K562 (cell line): Measurements from ENCODE around the gene MRPS26. TPM values are rescaled to one million over a fixed set of nuclear protein-coding genes. Genes with fewer than 3 reads are reported as not detected.

Experiments
- GABPA ChIP-seq: fragments of 200-800 bp; sonication (Bioruptor generic); conservative IDR thresholded peaks from 2 replicates; pipeline ENCODE4 v1.6.1; 2016; ENCODE audit warnings: low read depth, missing genetic modification characterization, missing compliant biosample characterization
- IFI16 ChIP-seq: fragments of 250-450 bp; sonication (Bioruptor Pico); IDR thresholded peaks from 2 replicates; pipeline ENCODE4 v2.1.2; 2022; ENCODE audit warnings: mild to moderate bottlenecking, inconsistent platforms
- L3MBTL2 ChIP-seq: fragments of 450-650 bp; IDR thresholded peaks from 2 replicates; pipeline ENCODE4 v1.6.1; 2016; ENCODE audit warnings: mild to moderate bottlenecking, moderate library complexity
- LARP7 ChIP-seq: fragments of 450-650 bp; IDR thresholded peaks from 2 replicates; pipeline ENCODE4 v1.6.1; 2016
- NR2C1 ChIP-seq, 2 experiments: fragments of 450-650 bp; IDR thresholded peaks; 2 replicates each; pipeline ENCODE4 v1.6.1; 2017; ENCODE audit warnings: mild to moderate bottlenecking in 2 of 2, antibody characterized with exemption in 1 of 2, inconsistent platforms in 1 of 2, missing compliant biosample characterization in 1 of 2, missing genetic modification characterization in 1 of 2
- SIN3B ChIP-seq: fragments of 450-650 bp; IDR thresholded peaks from 2 replicates; pipeline ENCODE4 v1.6.1; 2017; ENCODE audit warnings: low read depth, mild to moderate bottlenecking, moderate library complexity
- SMARCA4 ChIP-seq: fragments of 450-650 bp; IDR thresholded peaks from 2 replicates; pipeline ENCODE4 v1.6.1; 2016
- SNIP1 ChIP-seq: fragments of 450-650 bp; IDR thresholded peaks from 2 replicates; pipeline ENCODE4 v1.7.1; 2017; ENCODE audit warnings: low read depth, mild to moderate bottlenecking
- TSC22D4 ChIP-seq: fragments of 450-650 bp; IDR thresholded peaks from 2 replicates; pipeline ENCODE4 v1.6.1; 2016; ENCODE audit warnings: missing genetic modification characterization, missing biosample characterization, control low read depth
- U2AF1 ChIP-seq: fragments of 200-400 bp; formaldehyde crosslinking; optimal IDR thresholded peaks from 2 replicates; pipeline ENCODE3; 2017; ENCODE audit warnings: mild to moderate bottlenecking, low read depth, low read length, moderate library complexity
- polyA plus RNA-seq, 8 experiments: library from polyadenylated mRNA; depleted of rRNA in 4 of 8; stranded (reverse) in 5 of 8; unstranded in 3 of 8; fragments of >200 nt; fragmentation: Nextera tagmentation in 2 of 8; fragmentation: Illumina TruSeq in 1 of 8; extraction: Ambion mirVana in 2 of 8; extraction: Trizol in 1 of 8; gene quantifications; 2 replicates each; pipeline versions ENCODE4 v1.2.1 to v1.2.3, GENCODE V29; 2011 to 2014; ENCODE audit warnings: inconsistent platforms in 1 of 8, missing spikeins in 1 of 8
- total RNA-seq, 7 experiments: library from RNA; depleted of rRNA in 6 of 7; stranded (reverse); fragments of >200 nt in 6 of 7; fragmentation: Illumina TruSeq in 2 of 7; extraction: Trizol in 2 of 7; gene quantifications; 2 replicates each; pipeline versions ENCODE4 v1.2.1 to v1.2.3, GENCODE V29; 2011 to 2021; ENCODE audit warnings: low replicate concordance in 1 of 7
- TF ChIP-seq, protein P1 (sequence below), 2 experiments: fragments of 450-650 bp in 1 of 2; sonication (generic) in 1 of 2; formaldehyde crosslinking in 1 of 2; IDR thresholded peaks; 2 replicates each; pipeline versions ENCODE4 v1.7.1 to v1.9.0; 2016 to 2022; ENCODE audit warnings: inconsistent platforms in 1 of 2, mild to moderate bottlenecking in 1 of 2, missing genetic modification reagents in 1 of 2
- TF ChIP-seq, protein P2 (sequence below): sonication (generic); formaldehyde crosslinking; IDR thresholded peaks from 2 replicates; pipeline ENCODE4 v1.8.0; 2022; ENCODE audit warnings: mild to moderate bottlenecking, missing genetic modification reagents, borderline replicate concordance
- TF ChIP-seq, protein P3 (sequence below): sonication (generic); formaldehyde crosslinking; IDR thresholded peaks from 2 replicates; pipeline ENCODE4 v1.8.0; 2022; ENCODE audit warnings: missing genetic modification reagents, mild to moderate bottlenecking, borderline replicate concordance

The MRPS26 gene
- total and polyA plus RNA-seq, 9 of the 15 experiments (the other 6 are each of a cell fraction or from before 2014, with no cell fraction given) = 2.7 to 70.5 (median 28.8) TPM

DNA sequence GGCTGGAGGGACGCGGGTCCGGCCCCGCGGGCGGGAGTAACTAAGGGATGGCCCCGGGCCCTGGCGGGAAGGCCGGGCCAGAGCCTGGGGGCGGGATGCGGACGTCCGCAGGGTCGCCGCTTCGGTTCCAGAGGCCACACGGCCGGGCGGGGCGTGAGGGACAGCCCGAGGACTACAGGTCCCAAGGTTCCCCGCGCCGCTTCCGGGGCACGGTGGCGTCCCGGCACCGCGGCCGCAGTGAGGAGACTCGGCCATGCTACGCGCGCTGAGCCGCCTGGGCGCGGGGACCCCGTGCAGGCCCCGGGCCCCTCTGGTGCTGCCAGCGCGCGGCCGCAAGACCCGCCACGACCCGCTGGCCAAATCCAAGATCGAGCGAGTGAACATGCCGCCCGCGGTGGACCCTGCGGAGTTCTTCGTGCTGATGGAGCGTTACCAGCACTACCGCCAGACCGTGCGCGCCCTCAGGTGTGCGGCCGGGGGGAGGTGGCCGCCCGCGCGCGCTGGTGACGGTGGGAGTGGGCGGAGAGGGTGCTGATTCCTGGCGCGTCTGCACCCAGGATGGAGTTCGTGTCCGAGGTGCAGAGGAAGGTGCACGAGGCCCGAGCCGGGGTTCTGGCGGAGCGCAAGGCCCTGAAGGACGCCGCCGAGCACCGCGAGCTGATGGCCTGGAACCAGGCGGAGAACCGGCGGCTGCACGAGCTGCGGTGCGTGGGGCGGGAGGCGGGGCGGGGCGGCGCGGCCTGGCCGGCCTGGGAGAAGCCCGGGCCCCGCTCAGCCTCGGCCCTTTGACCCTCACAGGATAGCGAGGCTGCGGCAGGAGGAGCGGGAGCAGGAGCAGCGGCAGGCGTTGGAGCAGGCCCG, at the start of gene MRPS26 (continued):
- TF ChIP-seq, protein P1, sequence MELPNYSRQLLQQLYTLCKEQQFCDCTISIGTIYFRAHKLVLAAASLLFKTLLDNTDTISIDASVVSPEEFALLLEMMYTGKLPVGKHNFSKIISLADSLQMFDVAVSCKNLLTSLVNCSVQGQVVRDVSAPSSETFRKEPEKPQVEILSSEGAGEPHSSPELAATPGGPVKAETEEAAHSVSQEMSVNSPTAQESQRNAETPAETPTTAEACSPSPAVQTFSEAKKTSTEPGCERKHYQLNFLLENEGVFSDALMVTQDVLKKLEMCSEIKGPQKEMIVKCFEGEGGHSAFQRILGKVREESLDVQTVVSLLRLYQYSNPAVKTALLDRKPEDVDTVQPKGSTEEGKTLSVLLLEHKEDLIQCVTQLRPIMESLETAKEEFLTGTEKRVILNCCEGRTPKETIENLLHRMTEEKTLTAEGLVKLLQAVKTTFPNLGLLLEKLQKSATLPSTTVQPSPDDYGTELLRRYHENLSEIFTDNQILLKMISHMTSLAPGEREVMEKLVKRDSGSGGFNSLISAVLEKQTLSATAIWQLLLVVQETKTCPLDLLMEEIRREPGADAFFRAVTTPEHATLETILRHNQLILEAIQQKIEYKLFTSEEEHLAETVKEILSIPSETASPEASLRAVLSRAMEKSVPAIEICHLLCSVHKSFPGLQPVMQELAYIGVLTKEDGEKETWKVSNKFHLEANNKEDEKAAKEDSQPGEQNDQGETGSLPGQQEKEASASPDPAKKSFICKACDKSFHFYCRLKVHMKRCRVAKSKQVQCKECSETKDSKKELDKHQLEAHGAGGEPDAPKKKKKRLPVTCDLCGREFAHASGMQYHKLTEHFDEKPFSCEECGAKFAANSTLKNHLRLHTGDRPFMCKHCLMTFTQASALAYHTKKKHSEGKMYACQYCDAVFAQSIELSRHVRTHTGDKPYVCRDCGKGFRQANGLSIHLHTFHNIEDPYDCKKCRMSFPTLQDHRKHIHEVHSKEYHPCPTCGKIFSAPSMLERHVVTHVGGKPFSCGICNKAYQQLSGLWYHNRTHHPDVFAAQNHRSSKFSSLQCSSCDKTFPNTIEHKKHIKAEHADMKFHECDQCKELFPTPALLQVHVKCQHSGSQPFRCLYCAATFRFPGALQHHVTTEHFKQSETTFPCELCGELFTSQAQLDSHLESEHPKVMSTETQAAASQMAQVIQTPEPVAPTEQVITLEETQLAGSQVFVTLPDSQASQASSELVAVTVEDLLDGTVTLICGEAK (IDR thresholded peaks at IDR 0.05) = peak; percentile 76
- TF ChIP-seq, protein P1 (CRISPR knock-in tag; IDR thresholded peaks at IDR 0.05) = no peak
- TF ChIP-seq L3MBTL2 = peak; percentile 75
- TF ChIP-seq SNIP1 = no peak
- no peak for TF ChIP-seq SMARCA4
- peak; percentile 13 for TF ChIP-seq U2AF1
- no peak for TF ChIP-seq LARP7
- TF ChIP-seq, protein P2, sequence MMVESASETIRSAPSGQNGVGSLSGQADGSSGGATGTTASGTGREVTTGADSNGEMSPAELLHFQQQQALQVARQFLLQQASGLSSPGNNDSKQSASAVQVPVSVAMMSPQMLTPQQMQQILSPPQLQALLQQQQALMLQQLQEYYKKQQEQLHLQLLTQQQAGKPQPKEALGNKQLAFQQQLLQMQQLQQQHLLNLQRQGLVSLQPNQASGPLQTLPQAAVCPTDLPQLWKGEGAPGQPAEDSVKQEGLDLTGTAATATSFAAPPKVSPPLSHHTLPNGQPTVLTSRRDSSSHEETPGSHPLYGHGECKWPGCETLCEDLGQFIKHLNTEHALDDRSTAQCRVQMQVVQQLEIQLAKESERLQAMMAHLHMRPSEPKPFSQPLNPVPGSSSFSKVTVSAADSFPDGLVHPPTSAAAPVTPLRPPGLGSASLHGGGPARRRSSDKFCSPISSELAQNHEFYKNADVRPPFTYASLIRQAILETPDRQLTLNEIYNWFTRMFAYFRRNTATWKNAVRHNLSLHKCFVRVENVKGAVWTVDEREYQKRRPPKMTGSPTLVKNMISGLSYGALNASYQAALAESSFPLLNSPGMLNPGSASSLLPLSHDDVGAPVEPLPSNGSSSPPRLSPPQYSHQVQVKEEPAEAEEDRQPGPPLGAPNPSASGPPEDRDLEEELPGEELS (CRISPR knock-in tag) = no peak
- peak; percentile 77 for TF ChIP-seq NR2C1 (IDR thresholded peaks at IDR 0.05)
- TF ChIP-seq NR2C1 (tag; IDR thresholded peaks at IDR 0.05) = peak; percentile 89
- TF ChIP-seq, protein P3, sequence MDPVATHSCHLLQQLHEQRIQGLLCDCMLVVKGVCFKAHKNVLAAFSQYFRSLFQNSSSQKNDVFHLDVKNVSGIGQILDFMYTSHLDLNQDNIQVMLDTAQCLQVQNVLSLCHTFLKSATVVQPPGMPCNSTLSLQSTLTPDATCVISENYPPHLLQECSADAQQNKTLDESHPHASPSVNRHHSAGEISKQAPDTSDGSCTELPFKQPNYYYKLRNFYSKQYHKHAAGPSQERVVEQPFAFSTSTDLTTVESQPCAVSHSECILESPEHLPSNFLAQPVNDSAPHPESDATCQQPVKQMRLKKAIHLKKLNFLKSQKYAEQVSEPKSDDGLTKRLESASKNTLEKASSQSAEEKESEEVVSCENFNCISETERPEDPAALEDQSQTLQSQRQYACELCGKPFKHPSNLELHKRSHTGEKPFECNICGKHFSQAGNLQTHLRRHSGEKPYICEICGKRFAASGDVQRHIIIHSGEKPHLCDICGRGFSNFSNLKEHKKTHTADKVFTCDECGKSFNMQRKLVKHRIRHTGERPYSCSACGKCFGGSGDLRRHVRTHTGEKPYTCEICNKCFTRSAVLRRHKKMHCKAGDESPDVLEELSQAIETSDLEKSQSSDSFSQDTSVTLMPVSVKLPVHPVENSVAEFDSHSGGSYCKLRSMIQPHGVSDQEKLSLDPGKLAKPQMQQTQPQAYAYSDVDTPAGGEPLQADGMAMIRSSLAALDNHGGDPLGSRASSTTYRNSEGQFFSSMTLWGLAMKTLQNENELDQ (CRISPR knock-in tag) = no peak
- TF ChIP-seq GABPA (tag) = peak; percentile 94
- no peak for TF ChIP-seq IFI16 (CRISPR knock-in tag)
- TF ChIP-seq SIN3B = no peak; the same call in 1 of the 2 replicates
- no peak for TF ChIP-seq TSC22D4 (tag)
